ENCODE data around the gene AQP3.
"Not testable (repeated sequence)": the region's sequence is repeated elsewhere in the genome, so short reads cannot be mapped to it uniquely, and the experiment has no call there.

Gene AQP3

DNA sequence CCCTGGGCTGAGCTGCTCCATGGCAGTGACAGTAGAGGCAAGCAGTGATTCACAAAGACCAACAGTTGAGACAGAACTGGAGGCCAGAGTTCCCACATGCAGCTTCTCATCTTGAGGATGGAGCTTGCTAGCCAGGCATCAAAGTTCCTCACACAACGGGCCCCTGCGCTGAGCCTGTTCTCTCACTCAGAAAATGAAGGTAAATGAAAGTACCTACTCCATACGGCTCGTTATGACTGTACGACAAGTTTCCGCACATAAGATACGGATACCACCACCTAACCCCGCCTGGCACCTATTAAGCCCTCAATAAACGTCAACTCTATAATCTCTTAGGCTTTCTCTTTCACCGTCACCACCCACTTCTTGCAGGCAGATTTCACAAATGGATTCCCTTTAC, 13.5 kb upstream of the AQP3 start:
- H3K36me3 ChIP-seq (ENCODE audit: low read depth) = peaks cover 47% of the 10 kb centered on the region
- peaks cover 36% of the 10 kb centered on the region for H3K4me1 ChIP-seq (ENCODE audit: insufficient read depth, poor library complexity, severe bottlenecking)
- no peaks in the 10 kb centered on the region for H3K9me3 ChIP-seq (ENCODE audit: severe bottlenecking)
- DNase-seq (ENCODE audit: low spot score) (no peak), ATAC-seq (ENCODE audit: low read depth) (no peak)
- no peaks in the 10 kb centered on the region for H3K27me3 ChIP-seq (ENCODE audit: insufficient read depth, poor library complexity, severe bottlenecking)
- no peak overlapping the region for H3K4me3 ChIP-seq (ENCODE audit: severe bottlenecking)
- peak overlapping the region; percentile 79 for H3K27ac ChIP-seq (ENCODE audit: poor library complexity, severe bottlenecking)
- TF ChIP-seq, protein P1, sequence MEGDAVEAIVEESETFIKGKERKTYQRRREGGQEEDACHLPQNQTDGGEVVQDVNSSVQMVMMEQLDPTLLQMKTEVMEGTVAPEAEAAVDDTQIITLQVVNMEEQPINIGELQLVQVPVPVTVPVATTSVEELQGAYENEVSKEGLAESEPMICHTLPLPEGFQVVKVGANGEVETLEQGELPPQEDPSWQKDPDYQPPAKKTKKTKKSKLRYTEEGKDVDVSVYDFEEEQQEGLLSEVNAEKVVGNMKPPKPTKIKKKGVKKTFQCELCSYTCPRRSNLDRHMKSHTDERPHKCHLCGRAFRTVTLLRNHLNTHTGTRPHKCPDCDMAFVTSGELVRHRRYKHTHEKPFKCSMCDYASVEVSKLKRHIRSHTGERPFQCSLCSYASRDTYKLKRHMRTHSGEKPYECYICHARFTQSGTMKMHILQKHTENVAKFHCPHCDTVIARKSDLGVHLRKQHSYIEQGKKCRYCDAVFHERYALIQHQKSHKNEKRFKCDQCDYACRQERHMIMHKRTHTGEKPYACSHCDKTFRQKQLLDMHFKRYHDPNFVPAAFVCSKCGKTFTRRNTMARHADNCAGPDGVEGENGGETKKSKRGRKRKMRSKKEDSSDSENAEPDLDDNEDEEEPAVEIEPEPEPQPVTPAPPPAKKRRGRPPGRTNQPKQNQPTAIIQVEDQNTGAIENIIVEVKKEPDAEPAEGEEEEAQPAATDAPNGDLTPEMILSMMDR (IDR thresholded peaks at IDR 0.05; ENCODE audit: poor library complexity, severe bottlenecking) = no peak

DNA sequence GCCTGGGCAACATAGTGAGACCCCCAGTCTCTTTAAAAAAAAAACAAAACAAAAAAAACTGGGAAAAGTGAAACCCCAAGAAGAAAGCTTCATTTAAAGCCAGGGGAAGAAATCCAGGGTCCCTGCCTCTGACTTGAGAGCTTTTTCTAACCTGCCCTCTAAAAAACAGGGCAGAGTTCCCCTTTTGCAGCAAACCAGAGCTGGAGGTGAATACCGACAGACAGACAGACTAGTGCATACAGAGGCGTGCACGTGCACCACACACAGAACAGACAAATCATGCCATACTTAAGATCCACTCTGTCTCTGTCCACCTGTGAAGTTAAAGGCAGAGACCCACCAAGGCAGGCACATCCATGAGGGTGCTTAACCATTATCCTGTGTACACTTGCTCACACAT, 11.7 kb upstream of the AQP3 start:
- no peaks in the 10 kb centered on the region for H3K9me3 ChIP-seq (ENCODE audit: severe bottlenecking)
- peaks cover 26% of the 10 kb centered on the region for H3K4me1 ChIP-seq (ENCODE audit: insufficient read depth, poor library complexity, severe bottlenecking)
- H3K27me3 ChIP-seq (ENCODE audit: insufficient read depth, poor library complexity, severe bottlenecking) = no peaks in the 10 kb centered on the region
- peak overlapping the region; percentile 79 for H3K27ac ChIP-seq (ENCODE audit: poor library complexity, severe bottlenecking)
- peaks cover 33% of the 10 kb centered on the region for H3K36me3 ChIP-seq (ENCODE audit: low read depth)
- DNase-seq (ENCODE audit: low spot score) = no peak
- ATAC-seq (ENCODE audit: low read depth) = no peak
- TF ChIP-seq, protein P1 (IDR thresholded peaks at IDR 0.05; ENCODE audit: poor library complexity, severe bottlenecking) = no peak
- no peak overlapping the region for H3K4me3 ChIP-seq (ENCODE audit: severe bottlenecking)

DNA sequence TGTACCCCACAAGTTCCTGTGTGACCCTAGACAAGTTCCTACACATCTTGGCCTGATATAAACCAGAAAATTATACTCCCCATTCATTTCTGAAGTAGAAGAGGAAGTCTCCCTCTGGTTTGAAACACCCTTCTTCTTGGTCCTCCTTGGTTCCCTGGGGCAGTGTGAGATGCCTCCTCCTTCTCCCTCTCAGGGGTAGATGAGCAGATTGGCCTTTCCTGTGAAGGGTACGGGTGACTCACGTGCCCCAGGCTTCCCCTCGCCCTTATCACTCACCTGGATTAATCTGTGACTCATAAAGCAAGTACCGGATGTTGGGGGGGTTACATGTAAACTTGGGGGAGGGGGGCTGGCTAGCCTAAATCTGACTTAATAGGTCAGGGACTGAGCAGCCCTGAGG, 11.1 kb upstream of the AQP3 start:
- peak; percentile 87 for DNase-seq (ENCODE audit: low spot score)
- no peaks in the 10 kb centered on the region for H3K27me3 ChIP-seq (ENCODE audit: insufficient read depth, poor library complexity, severe bottlenecking)
- H3K9me3 ChIP-seq (ENCODE audit: severe bottlenecking) = no peaks in the 10 kb centered on the region
- peaks cover 27% of the 10 kb centered on the region for H3K36me3 ChIP-seq (ENCODE audit: low read depth)
- H3K4me3 ChIP-seq (ENCODE audit: severe bottlenecking) = no peak overlapping the region
- ATAC-seq (ENCODE audit: low read depth) = peak; percentile 89
- H3K27ac ChIP-seq (ENCODE audit: poor library complexity, severe bottlenecking) = peak overlapping the region; percentile 79
- TF ChIP-seq, protein P1 (IDR thresholded peaks at IDR 0.05; ENCODE audit: poor library complexity, severe bottlenecking) = no peak
- peaks cover 26% of the 10 kb centered on the region for H3K4me1 ChIP-seq (ENCODE audit: insufficient read depth, poor library complexity, severe bottlenecking)

DNA sequence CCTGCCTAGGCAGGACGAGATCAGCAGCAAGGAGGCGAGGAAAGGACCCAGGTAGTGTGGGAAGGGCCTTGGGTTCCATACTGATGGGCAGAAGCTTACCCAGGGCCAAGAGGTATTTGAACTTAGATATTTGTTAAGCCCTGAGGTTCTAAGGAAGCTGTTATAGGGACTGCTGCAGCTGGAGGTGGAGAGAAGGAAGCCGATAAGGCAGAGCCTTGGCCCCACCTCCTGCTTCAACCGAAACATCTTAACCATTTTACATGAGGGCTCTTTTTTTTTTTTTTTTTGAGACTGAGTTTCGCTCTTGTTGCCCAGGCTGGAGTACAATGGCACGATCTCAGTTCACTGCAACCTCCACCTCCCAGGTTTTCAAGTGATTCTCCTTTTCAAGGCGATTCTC, 8.6 kb upstream of the AQP3 start:
- no peak for DNase-seq (ENCODE audit: low spot score)
- Histone ChIP-seq H3K4me3 (ENCODE audit: severe bottlenecking) (no peak overlapping the region), H3K27ac (ENCODE audit: poor library complexity, severe bottlenecking) (no peak overlapping the region), H3K9me3 (ENCODE audit: severe bottlenecking) (no peaks in the 10 kb centered on the region), H3K36me3 (ENCODE audit: low read depth) (peaks cover 2% of the 10 kb centered on the region; the same call in 1 of the 2 replicates), H3K27me3 (ENCODE audit: insufficient read depth, poor library complexity, severe bottlenecking) (no peaks in the 10 kb centered on the region), H3K4me1 (ENCODE audit: insufficient read depth, poor library complexity, severe bottlenecking) (peaks cover 33% of the 10 kb centered on the region)
- TF ChIP-seq, protein P1 (IDR thresholded peaks at IDR 0.05; ENCODE audit: poor library complexity, severe bottlenecking) = no peak
- no peak for ATAC-seq (ENCODE audit: low read depth)

DNA sequence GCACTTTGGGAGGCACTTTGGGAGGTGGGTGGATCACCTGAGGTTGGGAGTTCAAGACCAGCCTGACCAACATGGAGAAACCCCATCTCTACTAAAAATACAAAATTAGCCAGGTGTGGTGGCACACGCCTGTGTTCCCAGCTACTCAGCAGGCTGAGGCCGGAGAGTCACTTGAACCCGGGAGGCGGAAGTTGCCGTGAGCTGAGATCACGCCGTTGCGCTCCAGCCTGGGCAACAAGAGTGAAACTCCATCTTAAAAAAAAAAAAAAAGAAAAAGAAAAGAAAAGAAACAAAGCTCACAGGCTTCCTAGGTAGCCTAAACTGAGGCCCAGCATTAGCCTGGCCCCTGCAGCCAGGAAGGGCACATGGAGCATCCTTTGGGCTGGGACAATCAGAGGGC, 8.1 kb upstream of the AQP3 start:
- H3K27ac ChIP-seq (ENCODE audit: poor library complexity, severe bottlenecking); H3K4me3 ChIP-seq (ENCODE audit: severe bottlenecking); H3K9me3 ChIP-seq (ENCODE audit: severe bottlenecking); H3K27me3 ChIP-seq (ENCODE audit: insufficient read depth, poor library complexity, severe bottlenecking); H3K36me3 ChIP-seq (ENCODE audit: low read depth); DNase-seq (ENCODE audit: low spot score); ATAC-seq (ENCODE audit: low read depth): not testable (repeated sequence)
- H3K4me1 ChIP-seq (ENCODE audit: insufficient read depth, poor library complexity, severe bottlenecking) = peaks cover 33% of the 10 kb centered on the region

DNA sequence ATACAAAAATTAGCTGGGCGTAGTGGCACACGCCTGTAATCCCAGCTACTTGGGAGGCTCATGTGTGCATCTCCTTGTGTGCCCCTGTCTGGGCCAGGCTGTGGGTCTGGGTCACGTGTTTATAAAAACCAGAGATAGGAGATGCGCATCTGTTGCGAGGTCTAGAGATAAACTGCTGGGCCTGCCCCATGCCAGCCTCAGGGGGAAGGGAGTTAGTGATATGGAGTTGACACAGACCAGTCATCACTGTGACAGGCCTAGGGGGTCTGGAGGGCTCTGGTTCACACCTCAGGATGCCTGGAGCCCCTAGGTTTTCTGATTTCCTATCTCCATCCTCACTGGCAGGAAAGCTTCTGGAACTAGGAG, 7.3 kb upstream of the AQP3 start:
- not testable (repeated sequence) for H3K4me3 ChIP-seq (ENCODE audit: severe bottlenecking); ATAC-seq (ENCODE audit: low read depth); H3K27me3 ChIP-seq (ENCODE audit: insufficient read depth, poor library complexity, severe bottlenecking); H3K9me3 ChIP-seq (ENCODE audit: severe bottlenecking); H3K36me3 ChIP-seq (ENCODE audit: low read depth); DNase-seq (ENCODE audit: low spot score)
- Histone ChIP-seq H3K4me1 (ENCODE audit: insufficient read depth, poor library complexity, severe bottlenecking) (peaks cover 33% of the 10 kb centered on the region), H3K27ac (ENCODE audit: poor library complexity, severe bottlenecking) (peak overlapping the region; percentile 62)
